GM12801 (cell line): Measurements from ENCODE around the gene SPSB1.

Experiments used
- TF ChIP-seq, protein P1 (sequence below): IDR thresholded peaks from one replicate; pipeline ENCODE4 v1.5.1; 2011; ENCODE audit warnings: control low read depth; ENCODE audit not compliant: insufficient read length; ENCODE audit errors: extremely low read depth

Gene SPSB1

DNA sequence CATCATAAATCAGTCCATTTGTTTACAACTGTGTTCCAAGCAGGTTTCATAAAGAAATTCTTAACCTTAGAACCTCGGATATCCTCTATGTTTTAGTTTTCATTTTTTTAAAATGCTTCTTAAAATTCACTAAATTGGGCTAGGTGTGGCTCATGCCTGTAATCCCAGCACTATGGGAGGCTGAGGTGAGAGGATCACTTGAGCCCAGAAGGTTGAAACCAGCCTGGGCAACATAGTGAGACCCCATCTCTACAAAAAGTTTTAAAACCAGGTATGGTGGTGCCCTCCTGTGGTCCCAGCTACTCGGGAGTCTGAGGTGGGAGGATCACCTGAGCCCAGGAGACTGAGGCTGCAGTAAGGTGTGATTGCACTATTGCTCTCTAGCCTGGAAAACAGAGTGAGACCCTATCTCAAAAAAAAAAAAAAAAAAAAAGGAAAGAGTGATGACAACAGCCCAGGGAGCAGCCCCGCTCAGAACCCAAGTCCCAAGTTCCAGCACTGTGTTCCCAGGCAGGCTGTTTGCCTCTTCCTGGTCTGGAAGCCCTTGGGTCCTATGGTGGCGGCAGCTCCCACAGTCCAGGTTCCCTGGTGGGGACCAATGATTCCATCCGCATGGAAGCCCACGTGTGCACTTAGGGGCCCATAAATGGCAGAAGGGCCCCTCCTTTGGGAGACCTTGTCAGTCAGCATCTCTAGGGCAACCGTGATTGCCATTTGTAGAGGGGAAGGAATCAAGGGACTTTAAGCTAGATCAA is 24.7 kb upstream of the SPSB1 start:
- TF ChIP-seq, protein P1, sequence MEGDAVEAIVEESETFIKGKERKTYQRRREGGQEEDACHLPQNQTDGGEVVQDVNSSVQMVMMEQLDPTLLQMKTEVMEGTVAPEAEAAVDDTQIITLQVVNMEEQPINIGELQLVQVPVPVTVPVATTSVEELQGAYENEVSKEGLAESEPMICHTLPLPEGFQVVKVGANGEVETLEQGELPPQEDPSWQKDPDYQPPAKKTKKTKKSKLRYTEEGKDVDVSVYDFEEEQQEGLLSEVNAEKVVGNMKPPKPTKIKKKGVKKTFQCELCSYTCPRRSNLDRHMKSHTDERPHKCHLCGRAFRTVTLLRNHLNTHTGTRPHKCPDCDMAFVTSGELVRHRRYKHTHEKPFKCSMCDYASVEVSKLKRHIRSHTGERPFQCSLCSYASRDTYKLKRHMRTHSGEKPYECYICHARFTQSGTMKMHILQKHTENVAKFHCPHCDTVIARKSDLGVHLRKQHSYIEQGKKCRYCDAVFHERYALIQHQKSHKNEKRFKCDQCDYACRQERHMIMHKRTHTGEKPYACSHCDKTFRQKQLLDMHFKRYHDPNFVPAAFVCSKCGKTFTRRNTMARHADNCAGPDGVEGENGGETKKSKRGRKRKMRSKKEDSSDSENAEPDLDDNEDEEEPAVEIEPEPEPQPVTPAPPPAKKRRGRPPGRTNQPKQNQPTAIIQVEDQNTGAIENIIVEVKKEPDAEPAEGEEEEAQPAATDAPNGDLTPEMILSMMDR, result no peak

DNA sequence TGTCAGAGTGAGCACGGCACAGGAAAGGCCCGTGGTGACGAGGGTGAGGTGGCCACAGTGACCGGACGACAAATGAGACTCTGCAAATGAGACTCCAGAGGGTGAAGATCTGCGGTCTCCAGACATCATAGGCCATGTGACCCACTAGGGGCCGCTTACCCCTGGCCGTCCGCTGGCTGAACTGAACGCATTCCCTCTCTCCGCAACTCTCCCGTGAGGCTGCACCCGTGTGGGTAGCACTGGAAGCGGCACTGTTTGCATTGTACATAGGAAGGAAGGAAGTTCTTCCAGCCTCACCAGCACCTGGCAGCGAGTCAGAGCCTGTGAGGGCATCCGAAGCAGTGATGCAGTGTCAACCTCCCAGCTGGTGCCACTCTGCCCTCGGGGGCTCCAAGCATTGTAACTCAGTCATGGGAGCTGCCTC is 23.6 kb upstream of the SPSB1 start:
- TF ChIP-seq, protein P1, result no peak

DNA sequence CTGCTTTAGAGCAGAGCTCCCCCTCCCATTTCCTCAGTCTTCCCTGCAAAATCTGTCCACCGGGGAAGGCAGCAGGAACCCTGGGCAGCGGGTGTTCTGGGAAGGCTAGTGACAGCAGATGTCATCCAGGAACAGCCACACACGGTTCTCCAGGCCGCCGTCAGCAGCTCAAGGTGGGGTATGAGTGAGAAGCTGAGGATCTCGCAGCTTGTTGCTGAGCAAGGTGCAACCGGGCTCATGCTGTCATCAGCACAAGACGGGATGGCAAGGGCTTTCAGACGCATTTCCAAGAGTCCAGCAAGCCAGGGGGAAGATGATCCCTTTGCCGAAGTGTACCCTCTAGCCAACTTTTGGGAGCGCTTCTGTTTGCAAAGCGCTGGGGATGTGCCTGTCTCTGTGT is 23.0 kb upstream of the SPSB1 start:
- TF ChIP-seq, protein P1, result no peak

DNA sequence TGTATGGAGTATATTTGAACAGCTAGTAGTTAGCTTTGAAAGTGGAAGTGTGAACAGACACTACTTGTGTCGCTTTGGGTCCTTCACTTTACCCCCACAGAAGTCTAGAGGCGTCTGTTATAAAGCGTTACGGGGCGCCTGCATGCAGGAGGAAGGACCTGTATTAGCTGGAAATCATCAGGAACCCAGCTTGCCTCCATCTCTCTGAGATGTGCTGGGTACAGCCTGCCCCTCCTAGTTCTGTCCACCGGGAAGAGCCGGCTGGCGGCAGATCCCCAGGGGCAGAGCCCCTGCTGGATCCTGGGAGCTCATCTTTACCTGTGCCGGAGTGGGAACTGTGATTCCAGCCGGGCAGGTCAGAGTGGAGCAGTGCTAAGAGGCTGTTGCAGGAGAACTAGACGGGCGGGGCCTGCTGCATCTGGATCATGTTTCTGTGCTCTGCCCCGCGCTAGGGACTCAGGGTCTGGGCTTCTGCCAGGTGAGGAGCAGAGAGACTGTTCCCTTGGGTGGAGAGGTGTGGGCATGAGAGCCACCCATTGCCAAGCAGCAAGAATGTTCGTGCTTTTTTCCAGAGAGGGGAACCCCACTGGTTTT is 22.3 kb upstream of the SPSB1 start:
- TF ChIP-seq, protein P1, result no peak

DNA sequence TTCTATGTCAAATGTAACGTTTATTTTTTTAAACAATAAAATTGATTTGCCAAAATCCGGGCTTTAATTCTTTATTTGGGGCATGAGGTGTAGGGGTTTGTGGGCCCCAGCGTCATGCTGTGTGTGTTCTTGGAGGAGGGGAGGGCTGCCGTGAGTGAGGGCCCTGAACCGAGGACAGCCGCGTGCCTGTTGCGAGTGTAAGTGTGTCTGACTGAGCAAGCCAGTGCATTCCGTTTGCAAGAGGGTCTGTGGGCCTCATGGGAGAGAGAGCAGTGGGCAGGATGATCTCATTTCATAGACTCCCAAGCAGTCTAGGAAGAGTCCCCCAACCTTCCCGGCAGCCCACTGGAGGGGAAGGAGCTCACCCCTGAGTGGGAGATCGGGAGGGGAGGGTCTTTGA is 21.4 kb upstream of the SPSB1 start:
- TF ChIP-seq, protein P1, result no peak

DNA sequence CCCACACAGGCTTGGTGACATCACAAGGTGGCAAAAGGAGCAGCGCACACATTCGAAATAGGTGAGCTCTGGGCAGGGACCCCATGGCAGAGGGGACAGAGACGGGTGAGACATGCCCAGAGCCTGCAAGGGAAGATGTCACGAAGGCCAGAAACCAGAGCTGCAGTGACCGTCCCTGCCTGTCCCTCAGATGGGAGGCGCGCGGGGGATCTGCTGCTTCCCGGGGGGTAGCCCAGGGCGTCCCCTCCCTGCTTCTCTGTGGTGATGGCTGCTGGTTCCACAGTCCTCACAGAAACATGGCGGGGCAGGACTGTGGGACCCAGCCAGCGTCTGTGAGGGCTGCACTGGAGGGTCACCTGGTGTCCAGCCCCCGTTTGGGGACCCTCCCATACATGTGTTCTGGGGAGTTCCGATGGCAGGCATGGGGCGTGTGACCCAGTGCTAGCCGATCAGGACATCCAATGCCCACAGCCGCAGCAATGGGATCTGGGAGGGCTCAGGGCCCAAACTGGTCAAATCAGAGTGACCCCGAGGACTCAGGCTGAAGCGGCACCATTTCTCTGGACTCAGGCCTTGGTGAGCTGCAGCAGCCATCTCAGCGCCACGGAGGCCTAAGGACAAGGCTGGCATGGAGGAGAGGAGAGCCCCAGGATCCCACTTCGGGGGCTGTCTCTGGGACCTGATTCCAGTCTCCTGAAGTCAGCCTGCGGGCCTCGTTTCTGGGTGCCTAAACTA is 20.7 kb upstream of the SPSB1 start:
- TF ChIP-seq, protein P1, result no peak

DNA sequence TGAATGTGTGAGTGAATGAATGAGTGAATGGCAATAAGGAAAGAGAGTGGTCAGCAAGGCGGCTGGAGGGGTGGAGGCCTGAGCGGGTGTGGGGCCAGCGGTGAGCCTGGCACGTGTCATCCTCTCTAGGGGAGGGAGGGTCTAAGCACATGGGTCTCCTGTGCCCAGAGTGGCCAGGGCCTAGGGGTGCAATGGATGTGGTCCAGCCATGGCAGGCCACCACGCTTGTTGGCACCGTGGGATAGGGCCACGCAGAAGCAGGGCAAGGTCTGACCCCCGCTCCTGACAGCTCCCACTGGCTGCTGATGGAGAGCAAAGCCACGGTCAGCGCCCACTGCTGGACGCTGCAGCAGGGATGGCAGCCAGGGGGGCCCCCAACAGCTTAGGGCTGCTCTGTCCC is 19.5 kb upstream of the SPSB1 start:
- TF ChIP-seq, protein P1, result no peak
